Fibroblast of pulmonary artery (primary cell): ENCODE measurements around the gene MED6.

Experiments
- DNase-seq: peaks from one replicate; pipeline ENCODE4 v3.0.0-alpha.2; 2010; ENCODE audit warnings: low read depth
- H3K4me3 ChIP-seq: replicated peaks from 2 replicates; pipeline ENCODE4 v1.5.1; 2011; ENCODE audit warnings: low read depth, mild to moderate bottlenecking, control low read depth, low read length, moderate library complexity
- CTCF ChIP-seq: IDR thresholded peaks from 2 replicates; pipeline ENCODE4 v1.5.1; 2011; ENCODE audit warnings: mild to moderate bottlenecking, control low read depth, low read length, inconsistent platforms; ENCODE audit errors: missing control alignments

Gene MED6

GRCh38 chr14:70601162-70601561 is 707 bp upstream of the MED6 start:
- H3K4me3 ChIP-seq: peak overlapping the region; percentile 99
- peak; percentile 61 for DNase-seq
- no peak for TF ChIP-seq CTCF

- peak overlapping the region; percentile 99 for H3K4me3 ChIP-seq
- TF ChIP-seq CTCF: no peak
- DNase-seq: no peak
Observed at GRCh38 chr14:70599345-70599744, 1.1 kb downstream of the MED6 start.

- TF ChIP-seq CTCF: no peak
- DNase-seq: no peak
Observed at GRCh38 chr14:70597731-70598130, 2.7 kb downstream of the MED6 start.

GRCh38 chr14:70595443-70596185 is 4.8 kb downstream of the MED6 start:
- TF ChIP-seq CTCF: no peak
- DNase-seq: no peak
- no peak overlapping the region for H3K4me3 ChIP-seq

More at GRCh38 chr14:70597731-70598130, 2.7 kb downstream of the MED6 start:
- H3K4me3 ChIP-seq: no peak overlapping the region

- no peak overlapping the region for H3K4me3 ChIP-seq
- no peak for TF ChIP-seq CTCF
- no peak for DNase-seq
Observed at GRCh38 chr14:70594461-70594860, 6.0 kb downstream of the MED6 start.

GRCh38 chr14:70585231-70585630 is 15.2 kb downstream of the MED6 start:
- DNase-seq: no peak
- no peak for TF ChIP-seq CTCF
- H3K4me3 ChIP-seq: no peak overlapping the region

- DNase-seq: no peak
- H3K4me3 ChIP-seq: no peak overlapping the region
- TF ChIP-seq CTCF: no peak
Observed at GRCh38 chr14:70576891-70577290, 23.6 kb downstream of the MED6 start.
